Mucosa of descending colon (tissue), 3 donors: ENCODE results near the gene MED16. TPM values are rescaled to one million over a fixed set of nuclear protein-coding genes. Genes with fewer than 3 reads are reported as not detected.
"Not testable (repeated sequence)": the region's sequence is repeated elsewhere in the genome, so short reads cannot be mapped to it uniquely, and the experiment has no call there.

Experiments
- ATAC-seq: fragments of 200-7000 bp; cut with Tn5 transposase; one replicate; pipeline ENCODE4 v1.9.1; 2020; ENCODE audit warnings: mild to moderate bottlenecking, moderate library complexity
- DNase-seq, 3 donors: peaks; one replicate each; pipeline ENCODE4 v3.0.0-alpha.2; 2020
- H3K36me3 ChIP-seq: fragments of 200-600 bp; one replicate; pipeline ENCODE4 v1.8.0; 2021; ENCODE audit warnings: low read depth, mild to moderate bottlenecking
- H3K4me1 ChIP-seq: fragments of 200-600 bp; one replicate; pipeline ENCODE4 v1.8.0; 2021; ENCODE audit warnings: low read depth, mild to moderate bottlenecking
- H3K4me3 ChIP-seq: fragments of 200-600 bp; one replicate; pipeline ENCODE4 v1.8.0; 2021; ENCODE audit warnings: mild to moderate bottlenecking
- H3K9me3 ChIP-seq: fragments of 200-600 bp; one replicate; pipeline ENCODE4 v1.8.0; 2021; ENCODE audit warnings: mild to moderate bottlenecking
- CTCF ChIP-seq: fragments of 200-600 bp; IDR thresholded peaks from one replicate; pipeline ENCODE4 v1.8.0; 2022; ENCODE audit warnings: antibody characterized with exemption, mild to moderate bottlenecking
- intact Hi-C, 2 donors: fragments of 100-400 bp; cut with DNase I in 1 of 2; cut with micrococcal nuclease in 1 of 2; formaldehyde crosslinking; loops; one replicate each; pipeline versions ENCODE4 v1.11.0 to v1.11.1; 2022; cut with DNase I, micrococcal nuclease
- total RNA-seq, 3 donors: library from RNA; stranded (reverse); fragmentation: NEBNext Ultra II Directional in 2 of 3; extraction: Animal tissue kit (Norgen Biotek cat#: 25700) in 2 of 3; gene quantifications; one replicate each; pipeline versions ENCODE4 v1.2.1 to v1.2.4, GENCODE V29; 2021 to 2023
- donor health status: DM: no; HTN: no; CAD: no; lungs with moderate emphysema.
- donor health status: DM: no; HTN: no; CAD: no.
- donor health status: DM: no; HTN: yes; CAD: no.

Gene MED16
- total RNA-seq, 3 donors from 2014 or later, result 53.4 to 77.4 (median 61.4) TPM

- Histone ChIP-seq H3K4me1 (peaks cover 3% of the 10 kb centered on the region), H3K4me3 (no peak within 1 kb of the TSS), H3K36me3 (no peaks in the 10 kb centered on the region), H3K9me3 (no peaks in the 10 kb centered on the region)
- no peak for ATAC-seq
- intact Hi-C loops, result loop anchor here in 1 of 2 donors (10.0 kb wide), 1 partner anchor 132 kb away; the partner anchor contains the start of gene WDR18
- no peak for TF ChIP-seq CTCF
- peak in 1 of 3 donors; percentile 51 for DNase-seq
Measured at GRCh38 chr19:852136-853013, 40.6 kb downstream of the MED16 start, which contains the start of gene ELANE. Gene ELANE (plus strand): TSS chr19:852303. CDS start chr19:852329, 26 bp downstream.

- Histone ChIP-seq H3K36me3 (no peaks in the 10 kb centered on the region), H3K4me1 (peaks cover 3% of the 10 kb centered on the region), H3K9me3 (no peaks in the 10 kb centered on the region), H3K4me3 (no peak overlapping the region)
- ATAC-seq (no peak), DNase-seq (no peak)
- intact Hi-C loops, result loop anchor here in 1 of 2 donors (10.0 kb wide), 1 partner anchor 134 kb away; the partner anchor contains the start of gene WDR18
- no peak for TF ChIP-seq CTCF
Measured at GRCh38 chr19:850979-851335, 42.0 kb downstream of the MED16 start.

GRCh38 chr19:850221-850978 lies 42.6 kb downstream of the MED16 start:
- no peaks in the 10 kb centered on the region for H3K9me3 ChIP-seq
- peaks cover 3% of the 10 kb centered on the region for H3K4me1 ChIP-seq
- no peak for TF ChIP-seq CTCF
- H3K4me3 ChIP-seq, result no peak overlapping the region
- H3K36me3 ChIP-seq, result no peaks in the 10 kb centered on the region
- ATAC-seq (peak; percentile 84), DNase-seq (peak; percentile 75 to 86 (median 75))
- intact Hi-C loops, result loop anchor here in 1 of 2 donors (10.0 kb wide), 1 partner anchor 134 kb away; the partner anchor contains the start of gene WDR18

- H3K4me3 ChIP-seq, intact Hi-C loops, H3K9me3 ChIP-seq, H3K36me3 ChIP-seq, H3K4me1 ChIP-seq, DNase-seq, ATAC-seq: not testable (repeated sequence)
Measured at GRCh38 chr19:849195-849594, 43.8 kb downstream of the MED16 start.

GRCh38 chr19:848386-848921 lies 44.5 kb downstream of the MED16 start:
- ATAC-seq (no peak), DNase-seq (no peak)
- no peak for TF ChIP-seq CTCF
- intact Hi-C loops, result no loop called here
- no peak overlapping the region for H3K4me3 ChIP-seq
- peaks cover 8% of the 10 kb centered on the region for H3K4me1 ChIP-seq
- no peaks in the 10 kb centered on the region for H3K9me3 ChIP-seq
- no peaks in the 10 kb centered on the region for H3K36me3 ChIP-seq
